SU-DHL-6 (cell line): Measurements from ENCODE around the gene MGAT4A.

Source experiments
- H2AFZ ChIP-seq: fragments of 200-600 bp; sonication (generic); 2 replicates; pipeline ENCODE4 v1.6.1; 2014; ENCODE audit warnings: low read depth, mild to moderate bottlenecking, moderate library complexity, mixed read lengths, antibody characterized with exemption, low read length; ENCODE audit not compliant: severe bottlenecking
- H3F3A ChIP-seq: fragments of 200-600 bp; shearing (Covaris generic); 2 replicates; pipeline ENCODE4 v1.6.0; 2016; ENCODE audit warnings: antibody characterized with exemption, mild to moderate bottlenecking; ENCODE audit not compliant: insufficient read depth
- H3K27ac ChIP-seq: fragments of 200-600 bp; sonication (generic); 2 replicates; pipeline ENCODE4 v1.5.1; 2016; ENCODE audit warnings: low read depth, mild to moderate bottlenecking, low read length, moderate library complexity, mixed read lengths
- H3K27me3 ChIP-seq: fragments of 200-600 bp; sonication (generic), shearing (Covaris generic); 2 replicates; pipeline ENCODE4 v1.6.0; 2014; ENCODE audit warnings: mild to moderate bottlenecking, low read length
- H3K36me3 ChIP-seq: fragments of 200-600 bp; sonication (generic); 2 replicates; pipeline ENCODE4 v1.6.1; 2014; ENCODE audit warnings: mild to moderate bottlenecking, low read length, mixed read lengths
- H3K4me2 ChIP-seq: fragments of 300-600, 200-600 bp; shearing (Covaris generic), sonication (generic); 2 replicates; pipeline ENCODE4 v1.6.0; 2014; ENCODE audit warnings: low read length, low read depth, mild to moderate bottlenecking; ENCODE audit not compliant: poor library complexity, severe bottlenecking
- H3K4me3 ChIP-seq: fragments of 200-600 bp; sonication (generic); 2 replicates; pipeline ENCODE4 v1.5.1; 2014; ENCODE audit warnings: antibody characterized with exemption, low read length, mild to moderate bottlenecking, mixed read lengths; ENCODE audit not compliant: insufficient read depth, poor library complexity, severe bottlenecking
- H3K79me2 ChIP-seq: fragments of 200-600 bp; sonication (generic); 2 replicates; pipeline ENCODE4 v1.6.1; 2014; ENCODE audit warnings: mild to moderate bottlenecking, low read length, moderate library complexity; ENCODE audit not compliant: insufficient read depth
- H3K9ac ChIP-seq: fragments of 200-600 bp; sonication (generic); 2 replicates; pipeline ENCODE4 v1.7.0; 2014; ENCODE audit warnings: mild to moderate bottlenecking, low read length
- H3K9me2 ChIP-seq: fragments of 200-600 bp; sonication (generic); replicated peaks from 2 replicates; pipeline ENCODE4 v1.6.1; 2014; ENCODE audit warnings: low read length; ENCODE audit not compliant: insufficient read depth
- H3K9me3 ChIP-seq: fragments of 200-600 bp; sonication (generic); 2 replicates; pipeline ENCODE4 v1.6.1; 2014; ENCODE audit warnings: low read length, mixed read lengths; ENCODE audit not compliant: insufficient read depth
- H4K20me1 ChIP-seq: fragments of 200-600 bp; sonication (generic); 2 replicates; pipeline ENCODE4 v1.6.1; 2014; ENCODE audit warnings: low read depth, mild to moderate bottlenecking, antibody characterized with exemption, low read length, moderate library complexity, mixed read lengths
- CTCF ChIP-seq: fragments of 200-600 bp; sonication (generic); IDR thresholded peaks from one replicate; pipeline ENCODE4 v1.5.1; 2017; ENCODE audit warnings: antibody characterized with exemption, mild to moderate bottlenecking, low read length, moderate library complexity; ENCODE audit not compliant: insufficient read depth, poor library complexity, severe bottlenecking
- EZH2phosphoT487 ChIP-seq: fragments of 200-600 bp; sonication (generic), shearing (Covaris generic); conservative IDR thresholded peaks from 2 replicates; pipeline ENCODE4 v1.6.1; 2018; ENCODE audit warnings: mild to moderate bottlenecking, antibody characterized with exemption, low read length, moderate library complexity, mixed read lengths

MGAT4A gene

GRCh38 chr2:98571796-98572195 lies 159.1 kb downstream of the MGAT4A start:
- no peak overlapping the region for H3K9ac ChIP-seq
- no peaks in the 10 kb centered on the region for H4K20me1 ChIP-seq
- H3K9me2 ChIP-seq: no peaks in the 10 kb centered on the region
- no peaks in the 10 kb centered on the region for H3K9me3 ChIP-seq
- H3K79me2 ChIP-seq: no peaks in the 10 kb centered on the region
- H3F3A ChIP-seq: no peaks in the 10 kb centered on the region
- H2AFZ ChIP-seq: no peak overlapping the region
- no peak overlapping the region for H3K27ac ChIP-seq
- H3K36me3 ChIP-seq: no peaks in the 10 kb centered on the region
- TF ChIP-seq EZH2phosphoT487 (no peak), CTCF (no peak)
- no peak overlapping the region for H3K4me3 ChIP-seq
- no peak overlapping the region for H3K4me2 ChIP-seq
- H3K27me3 ChIP-seq: no peaks in the 10 kb centered on the region

GRCh38 chr2:98571121-98571701 lies 159.7 kb downstream of the MGAT4A start:
- Histone ChIP-seq H3K27me3 (no peaks in the 10 kb centered on the region), H4K20me1 (no peaks in the 10 kb centered on the region), H3F3A (no peaks in the 10 kb centered on the region), H3K9me2 (no peaks in the 10 kb centered on the region), H3K27ac (no peak overlapping the region), H3K36me3 (no peaks in the 10 kb centered on the region), H2AFZ (no peak overlapping the region), H3K4me2 (no peak overlapping the region), H3K79me2 (no peaks in the 10 kb centered on the region), H3K9ac (no peak overlapping the region), H3K4me3 (no peak overlapping the region), H3K9me3 (no peaks in the 10 kb centered on the region)
- no peak for TF ChIP-seq CTCF

- Histone ChIP-seq H3K4me2 (no peak overlapping the region), H4K20me1 (no peaks in the 10 kb centered on the region), H3K79me2 (no peaks in the 10 kb centered on the region), H3K9me3 (no peaks in the 10 kb centered on the region), H3K9me2 (no peaks in the 10 kb centered on the region), H3K4me3 (no peak overlapping the region), H3F3A (no peaks in the 10 kb centered on the region), H3K27me3 (no peaks in the 10 kb centered on the region), H3K27ac (no peak overlapping the region), H3K36me3 (no peaks in the 10 kb centered on the region), H3K9ac (no peak overlapping the region), H2AFZ (no peak overlapping the region)
- TF ChIP-seq CTCF: no peak
- no peak for TF ChIP-seq EZH2phosphoT487
These were observed 160.6 kb downstream of the MGAT4A start for GRCh38 chr2:98570356-98570755.

- H3K27ac ChIP-seq: no peak overlapping the region
- TF ChIP-seq CTCF (no peak), EZH2phosphoT487 (no peak)
These were observed 161.0 kb downstream of the MGAT4A start for GRCh38 chr2:98569915-98570314.

More at GRCh38 chr2:98569915-98570314, 161.0 kb downstream of the MGAT4A start:
- Histone ChIP-seq H3F3A (no peaks in the 10 kb centered on the region), H3K4me2 (no peak overlapping the region), H3K9me3 (no peaks in the 10 kb centered on the region), H3K27me3 (no peaks in the 10 kb centered on the region), H2AFZ (no peak overlapping the region), H3K36me3 (no peaks in the 10 kb centered on the region), H3K79me2 (no peaks in the 10 kb centered on the region), H4K20me1 (no peaks in the 10 kb centered on the region), H3K9ac (no peak overlapping the region), H3K9me2 (no peaks in the 10 kb centered on the region), H3K4me3 (no peak overlapping the region)
